GM12891 (cell line): ENCODE results near the gene ESRP2.

ENCODE experiments used
- POLR2A ChIP-seq: IDR thresholded peaks from 2 replicates; pipeline ENCODE4 v1.6.1; 2011; ENCODE audit warnings: low read depth, low read length, control low read depth
- POLR2AphosphoS5 ChIP-seq: IDR thresholded peaks from 2 replicates; pipeline ENCODE4 v1.6.1; 2011; ENCODE audit warnings: low read depth, low read length, control low read depth
- SPI1 ChIP-seq: IDR thresholded peaks from 2 replicates; pipeline ENCODE4 v1.6.1; 2011; ENCODE audit warnings: low read depth, low read length, control low read depth
- TAF1 ChIP-seq: IDR thresholded peaks from 2 replicates; pipeline ENCODE4 v1.6.1; 2011; ENCODE audit warnings: low read depth, low read length, control low read depth

DNA sequence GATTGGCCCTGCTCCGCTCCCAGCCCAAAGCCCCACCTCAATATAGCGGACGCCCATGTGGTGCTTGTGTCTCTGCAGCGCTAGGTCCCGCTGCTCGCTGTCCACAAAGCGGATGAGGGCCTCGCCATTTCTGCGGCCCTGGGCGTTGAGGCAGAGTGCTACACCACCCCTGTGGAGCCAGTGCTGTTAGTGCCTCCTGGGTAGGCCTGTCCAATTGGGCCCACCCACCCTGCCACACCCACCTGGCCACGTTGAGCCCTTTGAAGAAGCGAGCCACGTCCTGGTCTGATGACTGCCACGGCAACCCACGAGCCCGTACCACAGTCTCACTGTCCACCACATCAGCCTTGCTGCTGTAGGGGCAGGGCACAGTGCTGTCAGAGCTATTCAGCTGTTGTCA lies 3.6 kb downstream of the ESRP2 start:
- TF ChIP-seq POLR2AphosphoS5 (no peak), POLR2A (no peak), TAF1 (no peak), SPI1 (no peak)
